Ectodermal cell (in vitro differentiated cells): ENCODE data around the gene AHNAK2.

Experiments used
- H3K27ac ChIP-seq: 2 replicates; pipeline ENCODE4 v1.7.0; 2013; ENCODE audit warnings: mild to moderate bottlenecking, low read depth, low read length; ENCODE audit not compliant: insufficient read depth, poor library complexity, severe bottlenecking
- H3K27me3 ChIP-seq: 2 replicates; pipeline ENCODE4 v1.7.0; 2013; ENCODE audit warnings: mild to moderate bottlenecking, low read length; ENCODE audit not compliant: insufficient read depth, control insufficient read depth, poor library complexity, severe bottlenecking
- H3K36me3 ChIP-seq: one replicate; pipeline ENCODE4 v1.7.0; 2013; ENCODE audit warnings: low read length; ENCODE audit not compliant: control insufficient read depth, insufficient read depth
- H3K4me1 ChIP-seq: one replicate; pipeline ENCODE4 v1.7.0; 2013; ENCODE audit warnings: low read length; ENCODE audit not compliant: control insufficient read depth, insufficient read depth
- H3K4me3 ChIP-seq: 2 replicates; pipeline ENCODE4 v1.7.0; 2013; ENCODE audit warnings: low read depth, low read length, control low read depth; ENCODE audit not compliant: insufficient read depth
- H3K9me3 ChIP-seq: 2 replicates; pipeline ENCODE4 v1.7.0; 2013; ENCODE audit warnings: mild to moderate bottlenecking, low read length, moderate library complexity; ENCODE audit not compliant: control insufficient read depth
- WGBS, 2 experiments: methylation state at CpG; one replicate each; pipeline ENCODE4 v1.1.7; 2013; ENCODE audit warnings: missing lambda C conversion rate in 2 of 2; 5-methylcytosine and 5-hydroxymethylcytosine counted together

AHNAK2 gene

GRCh38 chr14:104931304-104931770 is 46.8 kb downstream of the AHNAK2 start:
- WGBS, 2 experiments = 76 to 82% methylated on average over 9 of the region's 9 CpGs

GRCh38 chr14:104930526-104931303 is 47.5 kb downstream of the AHNAK2 start:
- Histone ChIP-seq H3K27me3 (peaks cover 50% of the 10 kb centered on the region), H3K36me3 (no peaks in the 10 kb centered on the region), H3K4me3 (no peak overlapping the region), H3K4me1 (no peaks in the 10 kb centered on the region), H3K27ac (no peak overlapping the region), H3K9me3 (no peaks in the 10 kb centered on the region)
- 87 to 89% methylated on average over 10 of the region's 10 CpGs for WGBS, 2 experiments

More at GRCh38 chr14:104931304-104931770, 46.8 kb downstream of the AHNAK2 start:
- Histone ChIP-seq H3K36me3 (no peaks in the 10 kb centered on the region), H3K27me3 (peaks cover 57% of the 10 kb centered on the region), H3K4me3 (no peak overlapping the region), H3K4me1 (no peaks in the 10 kb centered on the region), H3K9me3 (no peaks in the 10 kb centered on the region), H3K27ac (no peak overlapping the region)

GRCh38 chr14:104929268-104930230 is 48.6 kb downstream of the AHNAK2 start:
- Histone ChIP-seq H3K27me3 (peaks cover 39% of the 10 kb centered on the region), H3K4me3 (no peak overlapping the region)

GRCh38 chr14:104928391-104929133 is 49.6 kb downstream of the AHNAK2 start:
- Histone ChIP-seq H3K9me3 (no peaks in the 10 kb centered on the region), H3K36me3 (no peaks in the 10 kb centered on the region), H3K27ac (no peak overlapping the region), H3K4me1 (no peaks in the 10 kb centered on the region), H3K27me3 (peaks cover 32% of the 10 kb centered on the region), H3K4me3 (no peak overlapping the region)
- 92 to 93% methylated on average over 17 of the region's 17 CpGs for WGBS, 2 experiments

More at GRCh38 chr14:104929268-104930230, 48.6 kb downstream of the AHNAK2 start:
- H3K36me3 ChIP-seq = no peaks in the 10 kb centered on the region
- no peaks in the 10 kb centered on the region for H3K9me3 ChIP-seq
- H3K4me1 ChIP-seq = no peaks in the 10 kb centered on the region
- WGBS, 2 experiments = 92 to 93% methylated on average over 15 of the region's 15 CpGs
- H3K27ac ChIP-seq = no peak overlapping the region

GRCh38 chr14:104927901-104928300 is 50.3 kb downstream of the AHNAK2 start:
- WGBS, 2 experiments = 79% methylated on average over 8 of the region's 8 CpGs
- Histone ChIP-seq H3K27ac (no peak overlapping the region), H3K9me3 (no peaks in the 10 kb centered on the region), H3K4me1 (no peaks in the 10 kb centered on the region), H3K36me3 (no peaks in the 10 kb centered on the region), H3K27me3 (peaks cover 27% of the 10 kb centered on the region), H3K4me3 (no peak overlapping the region)

GRCh38 chr14:104927432-104927816 is 50.8 kb downstream of the AHNAK2 start:
- 84 to 86% methylated on average over 10 of the region's 10 CpGs for WGBS, 2 experiments
- Histone ChIP-seq H3K27ac (no peak overlapping the region), H3K4me3 (no peak overlapping the region), H3K27me3 (peaks cover 22% of the 10 kb centered on the region), H3K9me3 (no peaks in the 10 kb centered on the region), H3K4me1 (no peaks in the 10 kb centered on the region), H3K36me3 (no peaks in the 10 kb centered on the region)

GRCh38 chr14:104926619-104927431 is 51.3 kb downstream of the AHNAK2 start:
- WGBS, 2 experiments = 90 to 91% methylated on average over 21 of the region's 21 CpGs
- Histone ChIP-seq H3K36me3 (no peaks in the 10 kb centered on the region), H3K27ac (no peak overlapping the region), H3K4me1 (no peaks in the 10 kb centered on the region), H3K9me3 (no peaks in the 10 kb centered on the region), H3K27me3 (peaks cover 16% of the 10 kb centered on the region), H3K4me3 (no peak overlapping the region)

- 86 to 88% methylated on average over 15 of the region's 15 CpGs for WGBS, 2 experiments
- H3K27ac ChIP-seq = no peak overlapping the region
- H3K36me3 ChIP-seq = no peaks in the 10 kb centered on the region
- no peaks in the 10 kb centered on the region for H3K4me1 ChIP-seq
- peaks cover 9% of the 10 kb centered on the region for H3K27me3 ChIP-seq
- no peak overlapping the region for H3K4me3 ChIP-seq
- no peaks in the 10 kb centered on the region for H3K9me3 ChIP-seq
Observed at GRCh38 chr14:104925855-104926609, 52.1 kb downstream of the AHNAK2 start.
